H1 (cell line): Measurements from ENCODE around the gene EPS8. TPM values are rescaled to one million over a fixed set of nuclear protein-coding genes. Genes with fewer than 3 reads are reported as not detected.

Experiments
- CTCF ChIA-PET: fragments of 300-600 bp; sonication (Branson Sonifier 250); formaldehyde crosslinking; loops from one replicate; lab custom pipeline; 2021; ENCODE audit not compliant: partially characterized antibody; lab: Charles Lee
- POLR2A ChIA-PET: fragments of 300-600 bp; sonication (Branson Sonifier 250); formaldehyde crosslinking; loops from one replicate; lab custom pipeline; 2021; ENCODE audit warnings: inconsistent platforms; ENCODE audit not compliant: partially characterized antibody; lab: Charles Lee
- DNase-seq, 2 experiments: peaks; one replicate each; pipeline versions ENCODE4 v3.0.0 to v3.0.0-alpha.2; 2010 to 2022; ENCODE audit warnings: low spot score in 2 of 2, low read depth in 1 of 2, mixed read lengths in 1 of 2
- FAIRE-seq: peaks from 2 replicates; lab custom pipeline; 2011; peaks lifted over from hg19 to GRCh38; lab: Jason Lieb, UNC
- H2AFZ ChIP-seq: 2 replicates; pipeline ENCODE4 v1.8.1; 2012; ENCODE audit warnings: low read length, inconsistent platforms
- H2AK5ac ChIP-seq: 2 replicates; pipeline ENCODE4 v1.6.1; 2013; ENCODE audit warnings: low read depth, low read length
- H2BK120ac ChIP-seq: replicated peaks from 2 replicates; pipeline ENCODE3; 2013; ENCODE audit warnings: low read depth, low read length, inconsistent platforms
- H2BK12ac ChIP-seq: 2 replicates; pipeline ENCODE4 v1.6.1; 2013; ENCODE audit warnings: low read depth, low read length
- H2BK15ac ChIP-seq: 2 replicates; pipeline ENCODE4 v1.6.1; 2013; ENCODE audit warnings: low read length
- H2BK20ac ChIP-seq: 2 replicates; pipeline ENCODE4 v1.6.1; 2013; ENCODE audit warnings: low read length
- H2BK5ac ChIP-seq: 2 replicates; pipeline ENCODE4 v1.6.1; 2013; ENCODE audit warnings: low read depth, low read length
- H3K14ac ChIP-seq: 2 replicates; pipeline ENCODE4 v1.6.1; 2013; ENCODE audit warnings: inconsistent platforms; ENCODE audit not compliant: insufficient read length
- H3K18ac ChIP-seq: 2 replicates; pipeline ENCODE4 v1.6.1; 2013; ENCODE audit warnings: low read length; ENCODE audit errors: extremely low read depth
- H3K23ac ChIP-seq: 2 replicates; pipeline ENCODE4 v1.6.1; 2013; ENCODE audit warnings: inconsistent platforms; ENCODE audit not compliant: insufficient read length
- H3K23me2 ChIP-seq: 2 replicates; pipeline ENCODE4 v1.6.1; 2013; ENCODE audit warnings: low read depth, low read length
- H3K27ac ChIP-seq: 2 replicates; pipeline ENCODE4 v1.6.1; 2011; ENCODE audit warnings: low read depth, low read length, inconsistent platforms
- H3K27me3 ChIP-seq, 4 experiments: replicated peaks in 1 of 4; 1 replicate in 1 of 4; 2 replicates in 3 of 4; pipeline versions ENCODE4 v1.6.1 to v1.8.1; 2011 to 2013; ENCODE audit warnings: low read length in 3 of 4, mild to moderate bottlenecking in 3 of 4, inconsistent platforms in 2 of 4, mixed read lengths in 2 of 4, moderate library complexity in 1 of 4; ENCODE audit not compliant: control insufficient read depth in 3 of 4, insufficient read depth in 3 of 4; ENCODE audit errors: extremely low read depth in 1 of 4
- H3K36me3 ChIP-seq, 4 experiments: 2 replicates each; pipeline versions ENCODE4 v1.6.1 to v1.8.1; 2011 to 2013; ENCODE audit warnings: mild to moderate bottlenecking in 4 of 4, low read length in 3 of 4, moderate library complexity in 2 of 4, control low read depth in 1 of 4, inconsistent platforms in 1 of 4; ENCODE audit not compliant: insufficient read depth in 4 of 4, control insufficient read depth in 2 of 4
- H3K4ac ChIP-seq: replicated peaks from 2 replicates; pipeline ENCODE3; 2013; ENCODE audit warnings: low read length, low read depth, mixed read lengths, inconsistent platforms; ENCODE audit not compliant: insufficient read length
- H3K4me1 ChIP-seq, 4 experiments: replicated peaks in 1 of 4; 1 replicate in 1 of 4; 2 replicates in 3 of 4; pipeline versions ENCODE4 v1.6.1 to v1.8.1; 2011 to 2013; ENCODE audit warnings: low read length in 3 of 4, inconsistent platforms in 2 of 4, mixed read lengths in 1 of 4; ENCODE audit not compliant: insufficient read depth in 4 of 4, control insufficient read depth in 3 of 4
- H3K4me2 ChIP-seq, 2 experiments: 2 replicates each; pipeline versions ENCODE4 v1.6.1 to v1.8.1; 2011 to 2013; ENCODE audit warnings: low read depth in 2 of 2, low read length in 2 of 2, control low read depth in 1 of 2, inconsistent platforms in 1 of 2, mild to moderate bottlenecking in 1 of 2; ENCODE audit not compliant: insufficient read depth in 1 of 2
- H3K4me3 ChIP-seq, 4 experiments: fragments of 200-600, 300-600 bp in 1 of 4; sonication (generic), shearing (Covaris generic), sonication (Bioruptor Twin) in 1 of 4; 2 replicates each; pipeline versions ENCODE4 v1.5.1 to v1.8.1; 2011 to 2016; ENCODE audit warnings: low read length in 4 of 4, low read depth in 3 of 4, control low read depth in 2 of 4, inconsistent platforms in 2 of 4, mild to moderate bottlenecking in 2 of 4, mixed read lengths in 1 of 4, moderate library complexity in 1 of 4; ENCODE audit not compliant: insufficient read depth in 2 of 4; ENCODE audit errors: extremely low read depth in 1 of 4
- H3K56ac ChIP-seq: replicated peaks from 2 replicates; pipeline ENCODE3; 2013; ENCODE audit warnings: low read depth, mild to moderate bottlenecking, mixed read lengths, low read length, inconsistent platforms; ENCODE audit not compliant: insufficient read length
- H3K79me1 ChIP-seq: 2 replicates; pipeline ENCODE4 v1.6.1; 2013; ENCODE audit warnings: low read depth, low read length, control low read depth
- H3K79me2 ChIP-seq, 2 experiments: 2 replicates each; pipeline versions ENCODE4 v1.6.1 to v1.8.1; 2012 to 2013; ENCODE audit warnings: low read length in 2 of 2, mild to moderate bottlenecking in 2 of 2, inconsistent platforms in 1 of 2; ENCODE audit not compliant: insufficient read depth in 2 of 2, control insufficient read depth in 1 of 2
- H3K9ac ChIP-seq, 4 experiments: replicated peaks in 1 of 4; 1 replicate in 1 of 4; 2 replicates in 3 of 4; pipeline versions ENCODE4 v1.6.1 to v1.8.1; 2011 to 2013; ENCODE audit warnings: low read depth in 3 of 4, low read length in 3 of 4, control low read depth in 2 of 4, mild to moderate bottlenecking in 2 of 4, moderate library complexity in 2 of 4, inconsistent platforms in 1 of 4; ENCODE audit errors: extremely low read depth in 1 of 4
- H3K9me3 ChIP-seq, 2 experiments: 2 replicates each; pipeline versions ENCODE4 v1.6.1 to v1.8.1; 2012 to 2013; ENCODE audit warnings: mild to moderate bottlenecking in 2 of 2, moderate library complexity in 2 of 2, control low read depth in 1 of 2, inconsistent platforms in 1 of 2, low read depth in 1 of 2, low read length in 1 of 2, mixed read lengths in 1 of 2; ENCODE audit not compliant: insufficient read depth in 2 of 2
- H4K20me1 ChIP-seq, 2 experiments: replicated peaks in 1 of 2; 2 replicates each; pipeline versions ENCODE3 to v1.8.1; 2011 to 2013; ENCODE audit warnings: inconsistent platforms in 2 of 2, low read length in 2 of 2, mild to moderate bottlenecking in 1 of 2; ENCODE audit not compliant: insufficient read depth in 2 of 2, control insufficient read depth in 1 of 2
- H4K5ac ChIP-seq: 2 replicates; pipeline ENCODE4 v1.6.1; 2013; ENCODE audit warnings: low read length, low read depth, mixed read lengths, inconsistent platforms; ENCODE audit not compliant: insufficient read length
- H4K8ac ChIP-seq: 2 replicates; pipeline ENCODE4 v1.8.0; 2013; ENCODE audit warnings: mild to moderate bottlenecking, moderate library complexity, low read length, inconsistent platforms; ENCODE audit not compliant: insufficient read depth; ENCODE audit errors: extremely low read depth
- H4K91ac ChIP-seq: replicated peaks from 2 replicates; pipeline ENCODE3; 2013; ENCODE audit warnings: low read length, mixed read lengths, inconsistent platforms; ENCODE audit not compliant: insufficient read length
- CEBPB ChIP-seq: IDR thresholded peaks from 2 replicates; pipeline ENCODE4 v1.6.1; 2012; ENCODE audit warnings: low read depth, low read length
- CTBP2 ChIP-seq: IDR thresholded peaks from 2 replicates; pipeline ENCODE4 v1.7.0; 2011; ENCODE audit warnings: borderline replicate concordance, mild to moderate bottlenecking, moderate library complexity, mixed read lengths, low read length; ENCODE audit not compliant: insufficient read depth, insufficient read length
- EGR1 ChIP-seq: IDR thresholded peaks from 2 replicates; pipeline ENCODE4 v1.6.1; 2011; ENCODE audit warnings: low read depth, low read length, borderline replicate concordance
- KDM1A ChIP-seq: fragments of 200-600, 300-600 bp; sonication (generic); IDR thresholded peaks from 2 replicates; pipeline ENCODE4 v1.7.1; 2016; ENCODE audit warnings: mild to moderate bottlenecking, low read length, borderline replicate concordance
- SAP30 ChIP-seq: fragments of 300-600 bp; sonication (generic); IDR thresholded peaks from 2 replicates; pipeline ENCODE4 v1.7.1; 2012; ENCODE audit warnings: low read length, moderate library complexity, mild to moderate bottlenecking, inconsistent platforms; ENCODE audit not compliant: insufficient read depth, insufficient replicate concordance
- SIN3A ChIP-seq, 2 experiments: IDR thresholded peaks in 1 of 2; conservative IDR thresholded peaks in 1 of 2; 2 replicates each; pipeline ENCODE4 v1.6.1; 2011 to 2012; ENCODE audit warnings: low read length in 2 of 2, improper control_type of control experiment in 1 of 2, low read depth in 1 of 2, mild to moderate bottlenecking in 1 of 2
- SRF ChIP-seq: IDR thresholded peaks from 2 replicates; pipeline ENCODE4 v1.6.1; 2011; ENCODE audit warnings: mild to moderate bottlenecking, low read depth, low read length, moderate library complexity
- TAF7 ChIP-seq: optimal IDR thresholded peaks from 2 replicates; pipeline ENCODE3; 2011; ENCODE audit warnings: low read depth, mild to moderate bottlenecking, inconsistent platforms, low read length, moderate library complexity, borderline replicate concordance
- WGBS, 2 experiments: shearing (Covaris generic) in 1 of 2; methylation state at CpG; one replicate each; pipeline versions ENCODE4 v1.1.6 to v1.1.7; 2013 to 2015; ENCODE audit warnings: low lambda C conversion rate in 2 of 2, mixed read lengths in 2 of 2, inconsistent platforms in 1 of 2, low coverage in 1 of 2, missing lambda C conversion rate in 1 of 2; ENCODE audit not compliant: insufficient replicate concordance in 2 of 2, insufficient coverage in 1 of 2, insufficient read length in 1 of 2; ENCODE audit errors: extremely low coverage in 1 of 2, missing lambda C conversion rate in 1 of 2; 5-methylcytosine and 5-hydroxymethylcytosine counted together
- polyA plus RNA-seq, 7 experiments: library from polyadenylated mRNA; depleted of rRNA in 3 of 7; stranded (reverse) in 5 of 7; unstranded in 2 of 7; fragments of >200 nt in 5 of 7; fragments of 200-250 nt in 2 of 7; gene quantifications; 1 replicate in 5 of 7; 2 replicates in 1 of 7; 4 replicates in 1 of 7; pipeline versions ENCODE4 v1.2.1 to v1.2.3, GENCODE V29; 2011 to 2013; ENCODE audit warnings: missing spikeins in 2 of 7, mixed read lengths in 2 of 7
- total RNA-seq: library from RNA; stranded (reverse); fragmentation: NEBNext Ultra II Directional; extraction: Animal tissue kit (Norgen Biotek cat#: 25700); gene quantifications from 2 replicates; pipeline ENCODE4 v1.2.1, GENCODE V29; 2021
- TF ChIP-seq, protein P1 (sequence below), 3 experiments: IDR thresholded peaks; 1 replicate in 2 of 3; 2 replicates in 1 of 3; pipeline versions ENCODE4 v1.5.1 to v1.6.1; 2011; ENCODE audit warnings: low read length in 3 of 3, mild to moderate bottlenecking in 3 of 3, inconsistent platforms in 2 of 3, low read depth in 1 of 3, moderate library complexity in 1 of 3; ENCODE audit not compliant: insufficient read depth in 1 of 3; ENCODE audit errors: control extremely low read depth in 1 of 3

Gene EPS8
- total and polyA plus RNA-seq, 2 of the 8 experiments (the other 6 are each of a cell fraction or from before 2014, with no cell fraction given), result 3.0 to 4.6 TPM

DNA sequence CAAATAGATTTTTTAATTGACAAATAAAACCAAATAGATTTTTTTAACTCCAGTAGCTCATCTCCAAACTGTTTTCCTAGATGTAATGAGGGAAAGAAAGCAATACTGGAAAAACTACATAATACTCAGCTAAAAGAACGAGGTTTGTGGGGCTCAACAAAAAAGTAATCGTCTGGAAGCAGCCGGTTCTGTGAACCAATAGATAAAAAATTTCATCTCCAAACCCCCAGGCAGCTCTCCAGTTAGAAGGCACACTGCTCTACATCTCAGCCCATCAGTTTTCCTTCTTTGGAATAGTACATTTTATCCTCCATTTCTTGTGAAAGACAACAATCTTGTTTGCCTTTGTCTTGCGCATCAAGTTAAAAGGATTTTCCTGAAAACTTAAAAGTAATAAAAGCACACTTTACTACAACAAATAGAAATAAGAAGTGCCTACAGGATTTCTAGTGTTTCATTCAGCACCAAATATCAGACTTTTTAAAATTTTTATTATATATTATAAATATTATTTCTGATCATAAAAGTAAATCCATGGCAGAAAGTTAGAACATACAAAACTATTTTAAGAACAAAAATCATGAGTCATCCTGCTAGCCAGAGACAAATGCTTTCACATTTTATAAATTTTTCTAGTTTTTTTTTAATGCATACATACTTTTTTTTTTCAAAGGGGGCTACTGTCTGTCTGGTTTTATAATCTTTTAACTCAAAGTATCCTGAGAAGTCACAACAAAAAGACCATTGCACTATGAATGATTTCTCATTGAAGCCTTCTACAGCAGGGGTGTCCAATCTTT lies 67.7 kb downstream of the EPS8 start:
- Histone ChIP-seq H2AK5ac (no peak overlapping the region), H3K27me3 (no peaks in the 10 kb centered on the region), H3K9ac (no peak overlapping the region), H2BK5ac (no peak overlapping the region), H3K4me1 (no peaks in the 10 kb centered on the region), H2BK12ac (no peak overlapping the region), H2BK15ac (no peak overlapping the region), H3K79me2 (no peaks in the 10 kb centered on the region), H2BK20ac (no peak overlapping the region), H2BK120ac (no peak overlapping the region), H3K79me1 (no peaks in the 10 kb centered on the region), H3K27ac (no peak overlapping the region), H3K4me3 (no peak overlapping the region), H3K4me2 (no peak overlapping the region), H3K56ac (no peak overlapping the region), H4K5ac (no peak overlapping the region), H3K14ac (no peak overlapping the region), H3K36me3 (no peaks in the 10 kb centered on the region), H3K23ac (no peak overlapping the region), H4K91ac (no peak overlapping the region), H3K18ac (no peak overlapping the region), H2AFZ (no peak overlapping the region), H4K8ac (no peak overlapping the region), H3K9me3 (no peaks in the 10 kb centered on the region), H4K20me1 (no peaks in the 10 kb centered on the region), H3K4ac (no peak overlapping the region), H3K23me2 (no peaks in the 10 kb centered on the region)
- 87% methylated on average over 4 of the region's 4 CpGs; no CpG with 5 or more reads in 1 of the 2 experiments for WGBS, 2 experiments
- POLR2A ChIA-PET, result no interaction called here
- no peak for FAIRE-seq
- CTCF ChIA-PET, result interaction anchor here (0.8 kb wide), 1 partner anchor 31 kb away, joined by 3 read pairs; no protein-coding TSS in a partner anchor
- no peak for DNase-seq
- TF ChIP-seq CEBPB (no peak), EGR1 (no peak), SAP30 (no peak), TAF7 (no peak), KDM1A (no peak), SIN3A (conservative IDR thresholded peaks at IDR 0.05 in 1 of 2, IDR thresholded peaks at IDR 0.05 in 1 of 2; ENCODE audit: low read depth in 1 of 2, low read length in 2 of 2) (no peak), CTBP2 (no peak), SRF (no peak)
- TF ChIP-seq, protein P1, sequence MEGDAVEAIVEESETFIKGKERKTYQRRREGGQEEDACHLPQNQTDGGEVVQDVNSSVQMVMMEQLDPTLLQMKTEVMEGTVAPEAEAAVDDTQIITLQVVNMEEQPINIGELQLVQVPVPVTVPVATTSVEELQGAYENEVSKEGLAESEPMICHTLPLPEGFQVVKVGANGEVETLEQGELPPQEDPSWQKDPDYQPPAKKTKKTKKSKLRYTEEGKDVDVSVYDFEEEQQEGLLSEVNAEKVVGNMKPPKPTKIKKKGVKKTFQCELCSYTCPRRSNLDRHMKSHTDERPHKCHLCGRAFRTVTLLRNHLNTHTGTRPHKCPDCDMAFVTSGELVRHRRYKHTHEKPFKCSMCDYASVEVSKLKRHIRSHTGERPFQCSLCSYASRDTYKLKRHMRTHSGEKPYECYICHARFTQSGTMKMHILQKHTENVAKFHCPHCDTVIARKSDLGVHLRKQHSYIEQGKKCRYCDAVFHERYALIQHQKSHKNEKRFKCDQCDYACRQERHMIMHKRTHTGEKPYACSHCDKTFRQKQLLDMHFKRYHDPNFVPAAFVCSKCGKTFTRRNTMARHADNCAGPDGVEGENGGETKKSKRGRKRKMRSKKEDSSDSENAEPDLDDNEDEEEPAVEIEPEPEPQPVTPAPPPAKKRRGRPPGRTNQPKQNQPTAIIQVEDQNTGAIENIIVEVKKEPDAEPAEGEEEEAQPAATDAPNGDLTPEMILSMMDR (IDR thresholded peaks at IDR 0.05; ENCODE audit: control extremely low read depth in 1 of 3, insufficient read depth in 1 of 3, low read depth in 1 of 3, low read length in 3 of 3), result no peak
